Activated CD8-positive, alpha-beta memory T cell treated with anti-CD3 and anti-CD28 coated beads, Interleukin-2, amount 50 U/mL, for 4 hours (primary cell): ENCODE results near the gene LRRC2.
A peak's percentile ranks its signal among the peaks of the same experiment; 100 is the strongest.
"Not testable (repeated sequence)": the region's sequence is repeated elsewhere in the genome, so short reads cannot be mapped to it uniquely, and the experiment has no call there.

Source experiments
- DNase-seq: peaks from one replicate; pipeline ENCODE4 v3.0.0-alpha.2; 2020

The LRRC2 gene

GRCh38 chr3:46580675-46581074 lies 14.6 kb upstream of the LRRC2 start:
- DNase-seq, result no peak

- no peak for DNase-seq
These were observed 13.7 kb upstream of the LRRC2 start for GRCh38 chr3:46579756-46580286.

- no peak for DNase-seq
These were observed 13.1 kb upstream of the LRRC2 start for GRCh38 chr3:46578973-46579755.

- DNase-seq, result not testable (repeated sequence)
These were observed 11.6 kb upstream of the LRRC2 start for GRCh38 chr3:46577580-46578249.

GRCh38 chr3:46576879-46577278 lies 10.8 kb upstream of the LRRC2 start:
- DNase-seq, result no peak

GRCh38 chr3:46576386-46576785 lies 10.3 kb upstream of the LRRC2 start:
- no peak for DNase-seq

GRCh38 chr3:46575577-46576222 lies 9.6 kb upstream of the LRRC2 start:
- DNase-seq, result no peak

GRCh38 chr3:46574881-46575576 lies 8.9 kb upstream of the LRRC2 start:
- no peak for DNase-seq

GRCh38 chr3:46574243-46574646 lies 8.1 kb upstream of the LRRC2 start:
- no peak for DNase-seq

- DNase-seq, result no peak
These were observed 7.6 kb upstream of the LRRC2 start for GRCh38 chr3:46573701-46574100.

- DNase-seq, result no peak
These were observed 5.6 kb upstream of the LRRC2 start for GRCh38 chr3:46571684-46572083.

- DNase-seq, result no peak
These were observed 479 bp downstream of the LRRC2 start for GRCh38 chr3:46565607-46566039.

GRCh38 chr3:46565077-46565476 lies 1.0 kb downstream of the LRRC2 start:
- no peak for DNase-seq

GRCh38 chr3:46564190-46565021 lies 1.7 kb downstream of the LRRC2 start:
- DNase-seq, result no peak

GRCh38 chr3:46561951-46562350 lies 4.2 kb downstream of the LRRC2 start:
- DNase-seq, result no peak

GRCh38 chr3:46561511-46561910 lies 4.6 kb downstream of the LRRC2 start:
- no peak for DNase-seq

GRCh38 chr3:46559091-46559704 lies 6.9 kb downstream of the LRRC2 start:
- no peak for DNase-seq

- peak; percentile 71 for DNase-seq
These were observed 7.7 kb downstream of the LRRC2 start for GRCh38 chr3:46558184-46559043.

- DNase-seq, result no peak
These were observed 8.3 kb downstream of the LRRC2 start for GRCh38 chr3:46557814-46558183.

GRCh38 chr3:46553154-46553553 lies 12.9 kb downstream of the LRRC2 start:
- DNase-seq, result no peak

GRCh38 chr3:46552538-46552937 lies 13.6 kb downstream of the LRRC2 start:
- DNase-seq, result no peak
